ENCODE measurements around the gene VRK3.
"Not testable (repeated sequence)": the region's sequence is repeated elsewhere in the genome, so short reads cannot be mapped to it uniquely, and the experiment has no call there.

VRK3 gene, protein sequence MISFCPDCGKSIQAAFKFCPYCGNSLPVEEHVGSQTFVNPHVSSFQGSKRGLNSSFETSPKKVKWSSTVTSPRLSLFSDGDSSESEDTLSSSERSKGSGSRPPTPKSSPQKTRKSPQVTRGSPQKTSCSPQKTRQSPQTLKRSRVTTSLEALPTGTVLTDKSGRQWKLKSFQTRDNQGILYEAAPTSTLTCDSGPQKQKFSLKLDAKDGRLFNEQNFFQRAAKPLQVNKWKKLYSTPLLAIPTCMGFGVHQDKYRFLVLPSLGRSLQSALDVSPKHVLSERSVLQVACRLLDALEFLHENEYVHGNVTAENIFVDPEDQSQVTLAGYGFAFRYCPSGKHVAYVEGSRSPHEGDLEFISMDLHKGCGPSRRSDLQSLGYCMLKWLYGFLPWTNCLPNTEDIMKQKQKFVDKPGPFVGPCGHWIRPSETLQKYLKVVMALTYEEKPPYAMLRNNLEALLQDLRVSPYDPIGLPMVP

DNA sequence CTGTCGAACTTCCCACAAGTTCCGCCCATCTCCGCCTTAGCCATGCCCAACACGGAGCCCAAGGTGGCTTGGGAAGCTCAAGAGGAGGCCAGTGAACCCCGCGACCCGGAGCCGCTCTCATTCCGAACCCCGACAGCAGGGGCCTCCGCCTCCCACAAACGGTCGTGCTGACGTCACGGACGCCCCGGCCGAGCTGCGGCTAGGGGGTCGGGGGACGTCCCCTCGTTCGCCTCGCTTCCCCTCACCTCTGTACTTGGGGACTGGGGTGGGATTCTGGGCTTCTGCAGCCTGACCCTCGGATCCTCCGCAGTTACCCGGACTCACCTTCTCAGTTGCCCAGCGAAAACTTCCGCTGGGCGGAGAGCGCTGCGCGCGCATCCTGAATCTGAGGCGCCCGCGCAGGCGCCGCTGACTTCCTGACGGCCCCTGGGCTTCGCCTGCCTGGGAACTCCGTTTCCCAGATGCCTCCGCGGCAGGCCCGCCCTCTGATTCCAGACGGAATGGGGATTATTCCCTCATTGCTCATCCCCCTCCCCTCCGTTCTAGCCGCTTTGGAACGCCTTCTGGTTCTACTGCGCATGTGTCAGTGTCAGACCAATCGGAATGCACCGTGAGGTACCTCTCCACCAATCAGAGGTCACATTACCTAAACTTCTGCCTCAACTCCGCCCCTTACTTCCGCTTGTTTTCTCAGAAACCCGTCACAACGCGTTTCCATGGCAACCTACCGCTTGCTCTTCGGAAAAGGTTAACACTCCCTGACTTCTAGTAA lies at the start of gene VRK3:
Gene VRK3 (minus strand): TSS at position 351 of the 772 bp plus-strand sequence. CDS start 9,210 bp downstream, outside the sequence.
- in situ Hi-C loops (cut with MboI; ENCODE audit: low sequenced_read_pairs) = no loop called here

DNA sequence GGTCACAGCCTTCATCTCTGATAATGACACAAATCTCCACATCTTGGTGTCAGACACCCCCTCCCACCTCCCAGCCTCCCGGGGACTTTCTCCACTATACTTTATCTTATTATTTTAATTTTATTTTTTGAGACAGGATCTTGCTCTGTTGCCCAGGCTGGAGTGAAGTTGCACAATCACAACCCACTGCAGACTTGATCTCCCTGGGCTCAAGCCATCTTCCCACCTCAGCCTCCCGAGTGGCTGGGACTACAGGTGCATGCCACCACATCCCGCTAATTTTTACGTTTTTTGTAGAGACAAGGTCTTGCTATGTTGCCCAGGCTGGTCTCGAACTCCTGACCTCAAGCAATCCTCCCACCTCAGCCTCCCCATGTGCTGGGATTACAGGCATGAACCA lies 43.2 kb upstream of the VRK3 start:
- in situ Hi-C loops (cut with MboI; ENCODE audit: low sequenced_read_pairs) = not testable (repeated sequence)

DNA sequence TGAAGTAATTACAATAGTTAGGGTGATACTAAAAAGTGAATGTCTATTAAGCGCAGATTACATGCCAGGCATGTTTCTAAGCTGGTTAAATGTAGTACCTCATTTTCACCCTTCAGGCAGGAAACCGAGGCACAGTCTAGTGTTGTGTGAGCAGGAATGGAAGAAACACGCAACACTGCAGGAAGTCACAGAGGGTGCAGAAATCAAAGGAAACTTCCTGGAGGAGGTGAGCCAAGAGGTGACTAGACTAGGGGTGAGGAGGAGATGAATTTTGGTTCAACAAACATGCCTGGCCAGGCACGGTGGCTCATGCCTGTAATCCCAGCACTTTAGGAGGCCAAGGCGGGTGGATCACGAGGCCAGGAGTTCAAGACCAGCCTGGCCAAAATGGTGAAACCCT lies 42.4 kb upstream of the VRK3 start:
- in situ Hi-C loops (cut with MboI; ENCODE audit: low sequenced_read_pairs) = no loop called here

DNA sequence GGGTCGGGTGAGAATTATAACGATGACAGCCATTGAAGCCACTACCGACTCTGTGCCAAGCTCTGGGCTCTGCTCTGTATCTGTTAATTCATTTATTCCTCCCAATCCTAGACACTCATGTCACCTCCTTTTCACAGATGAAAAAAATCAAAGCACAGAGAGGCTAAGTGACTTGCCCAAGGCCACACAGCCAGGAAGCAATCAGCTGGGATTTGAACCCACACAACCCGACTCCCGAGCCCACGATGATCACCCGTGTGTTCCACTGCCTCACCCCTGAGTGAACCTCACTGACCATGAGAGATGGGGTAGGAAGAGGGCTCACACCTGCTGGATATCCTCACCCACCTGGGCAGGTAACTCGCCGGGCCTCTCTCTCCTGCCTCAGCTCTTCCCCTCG lies 40.8 kb upstream of the VRK3 start:
- in situ Hi-C loops (cut with MboI; ENCODE audit: low sequenced_read_pairs) = no loop called here

DNA sequence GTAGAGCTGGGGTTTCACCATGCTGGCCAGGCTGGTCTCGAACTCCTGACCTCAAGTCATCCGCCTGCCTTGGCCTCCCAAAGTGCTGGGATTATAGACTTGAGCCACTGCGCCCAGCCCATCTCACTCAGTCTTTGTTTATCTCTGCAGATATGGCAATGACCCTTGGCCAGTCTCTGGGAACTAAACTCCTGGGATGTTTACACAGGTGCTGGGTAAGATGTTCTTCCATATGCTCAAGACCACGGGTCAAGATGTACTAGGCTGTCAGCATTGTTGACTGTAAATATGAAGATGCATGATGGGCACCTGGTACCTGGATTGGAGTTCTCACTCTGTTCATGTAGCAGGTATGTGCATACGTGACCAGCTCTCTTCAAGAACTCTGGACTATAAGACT lies 36.5 kb upstream of the VRK3 start:
- in situ Hi-C loops (cut with MboI; ENCODE audit: low sequenced_read_pairs) = no loop called here

DNA sequence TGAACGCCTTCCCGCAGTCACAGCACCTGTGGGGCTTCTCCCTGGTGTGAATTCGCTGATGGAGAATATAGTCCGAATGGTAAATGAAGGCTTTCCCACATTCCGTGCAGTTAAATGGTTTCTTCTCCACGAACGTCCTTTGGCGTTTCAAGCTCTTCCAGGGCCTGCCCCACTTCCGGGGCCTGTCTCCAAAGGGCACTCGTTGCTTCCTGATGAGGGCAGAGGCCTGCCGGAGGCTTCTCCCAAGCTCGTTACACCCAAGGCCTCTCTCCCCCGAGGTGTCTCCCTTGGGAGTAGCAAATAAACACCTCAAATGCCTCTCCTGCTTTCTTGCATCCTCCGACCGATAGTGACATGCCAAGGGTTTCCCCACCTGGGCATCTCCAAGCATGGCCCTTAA lies 34.9 kb upstream of the VRK3 start:
- in situ Hi-C loops (cut with MboI; ENCODE audit: low sequenced_read_pairs) = no loop called here

DNA sequence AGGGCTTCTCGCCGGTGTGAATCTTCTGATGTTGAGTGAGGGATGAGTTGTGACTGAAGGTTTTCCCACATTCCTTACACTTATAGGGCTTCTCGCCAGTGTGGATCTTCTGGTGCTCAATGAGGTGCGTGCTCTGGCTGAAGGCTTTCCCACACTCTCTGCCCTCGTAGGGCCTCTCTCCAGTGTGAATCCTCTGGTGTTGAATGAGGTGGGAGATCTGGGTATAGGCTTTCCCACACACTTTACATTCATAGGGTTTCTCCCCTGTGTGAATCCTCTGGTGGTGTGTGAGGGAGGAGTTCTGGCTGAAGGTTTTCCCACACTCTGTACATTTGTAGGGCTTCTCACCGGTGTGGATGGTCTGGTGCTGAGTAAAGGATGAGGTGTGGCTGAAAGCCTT lies 33.9 kb upstream of the VRK3 start:
- in situ Hi-C loops (cut with MboI; ENCODE audit: low sequenced_read_pairs) = no loop called here

DNA sequence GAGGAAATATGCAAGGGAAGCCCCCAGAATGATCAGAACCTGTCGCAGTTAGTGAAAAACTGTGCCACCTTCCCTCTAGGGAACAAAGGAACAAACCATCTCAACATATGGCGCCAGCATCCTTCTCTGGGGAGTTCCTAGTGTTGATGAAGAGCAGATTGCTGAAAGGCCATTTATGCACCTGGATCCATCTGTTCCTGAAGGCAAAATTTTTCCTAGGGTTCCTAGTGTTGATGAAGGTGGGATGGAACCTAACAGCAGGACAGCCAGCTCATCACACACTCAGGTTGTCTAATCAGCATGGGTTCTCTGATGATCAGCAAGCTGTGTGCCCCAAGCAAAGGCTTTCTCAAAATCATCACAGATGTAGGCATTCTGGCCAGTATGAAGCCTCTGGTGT lies 33.3 kb upstream of the VRK3 start:
- in situ Hi-C loops (cut with MboI; ENCODE audit: low sequenced_read_pairs) = no loop called here

DNA sequence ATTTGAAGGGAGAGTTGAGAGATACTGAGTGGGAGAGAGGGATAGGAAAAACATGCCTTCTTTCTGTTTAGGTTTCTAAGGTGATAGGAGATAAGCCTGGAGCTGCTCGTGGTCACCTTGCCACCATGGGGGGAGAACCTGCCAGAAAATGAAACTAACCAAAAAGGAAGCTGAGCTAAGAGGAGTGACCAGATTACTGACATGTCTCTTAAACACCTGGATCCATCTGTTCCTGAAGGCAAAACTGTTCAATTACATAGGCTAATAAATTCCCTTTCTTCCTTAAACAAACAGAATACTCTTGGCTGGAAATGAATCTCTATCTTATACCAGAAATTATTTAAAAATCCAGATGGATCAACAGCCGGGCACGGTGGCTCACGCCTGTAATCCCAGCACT lies 27.9 kb upstream of the VRK3 start:
- in situ Hi-C loops (cut with MboI; ENCODE audit: low sequenced_read_pairs) = no loop called here

DNA sequence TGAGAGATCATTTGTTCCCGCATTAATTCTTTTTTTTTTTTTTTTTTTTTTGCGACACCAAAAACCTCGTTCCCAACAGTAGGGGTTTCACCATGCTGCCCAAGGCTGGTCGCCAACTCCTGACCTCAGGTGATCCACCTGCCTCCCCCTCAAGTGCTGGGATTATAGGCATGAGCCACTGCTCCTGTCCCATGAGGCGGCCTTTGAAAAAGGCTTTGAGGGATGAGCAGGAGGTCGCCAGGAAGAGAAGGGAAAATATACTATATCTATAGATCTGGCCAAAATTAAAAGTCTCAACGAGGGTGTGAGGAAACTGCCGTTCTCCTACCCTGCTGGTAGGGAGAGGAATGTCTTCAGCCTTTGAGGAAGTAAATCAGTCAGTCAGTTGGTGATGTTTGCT lies 26.8 kb upstream of the VRK3 start:
- in situ Hi-C loops (cut with MboI; ENCODE audit: low sequenced_read_pairs) = no loop called here

DNA sequence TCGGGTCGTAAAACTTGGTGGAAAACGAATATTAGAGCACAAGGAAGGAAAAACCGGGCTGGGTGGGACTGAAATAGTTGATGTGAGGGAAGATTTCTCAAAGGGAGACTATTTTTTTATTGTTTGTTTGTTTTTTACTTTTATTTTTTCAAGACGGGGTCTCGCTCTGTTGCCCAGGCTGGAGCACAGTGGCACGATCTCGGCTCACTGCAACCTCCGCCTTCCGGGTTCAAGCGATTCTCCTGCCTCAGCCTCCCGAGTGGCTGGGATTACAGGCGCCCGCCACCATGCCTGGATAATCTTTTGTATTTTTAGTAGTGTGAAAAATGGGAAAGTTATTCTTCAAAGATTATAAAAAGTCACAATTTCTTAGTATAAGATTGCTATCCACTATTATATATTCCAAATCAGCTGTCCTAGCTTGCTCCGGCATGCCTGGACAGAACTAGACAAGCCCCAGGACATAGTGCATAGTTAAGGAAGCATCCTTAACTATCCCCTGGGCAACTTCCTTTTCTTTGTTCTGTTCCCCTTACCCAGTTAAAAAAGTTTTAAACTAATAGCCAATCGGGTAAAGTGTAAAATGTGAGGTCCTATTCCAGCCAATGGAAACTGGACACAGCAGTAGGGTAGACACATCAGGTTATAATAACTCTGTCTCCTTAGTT lies 26.2 kb upstream of the VRK3 start:
- in situ Hi-C loops (cut with MboI; ENCODE audit: low sequenced_read_pairs) = not testable (repeated sequence)

DNA sequence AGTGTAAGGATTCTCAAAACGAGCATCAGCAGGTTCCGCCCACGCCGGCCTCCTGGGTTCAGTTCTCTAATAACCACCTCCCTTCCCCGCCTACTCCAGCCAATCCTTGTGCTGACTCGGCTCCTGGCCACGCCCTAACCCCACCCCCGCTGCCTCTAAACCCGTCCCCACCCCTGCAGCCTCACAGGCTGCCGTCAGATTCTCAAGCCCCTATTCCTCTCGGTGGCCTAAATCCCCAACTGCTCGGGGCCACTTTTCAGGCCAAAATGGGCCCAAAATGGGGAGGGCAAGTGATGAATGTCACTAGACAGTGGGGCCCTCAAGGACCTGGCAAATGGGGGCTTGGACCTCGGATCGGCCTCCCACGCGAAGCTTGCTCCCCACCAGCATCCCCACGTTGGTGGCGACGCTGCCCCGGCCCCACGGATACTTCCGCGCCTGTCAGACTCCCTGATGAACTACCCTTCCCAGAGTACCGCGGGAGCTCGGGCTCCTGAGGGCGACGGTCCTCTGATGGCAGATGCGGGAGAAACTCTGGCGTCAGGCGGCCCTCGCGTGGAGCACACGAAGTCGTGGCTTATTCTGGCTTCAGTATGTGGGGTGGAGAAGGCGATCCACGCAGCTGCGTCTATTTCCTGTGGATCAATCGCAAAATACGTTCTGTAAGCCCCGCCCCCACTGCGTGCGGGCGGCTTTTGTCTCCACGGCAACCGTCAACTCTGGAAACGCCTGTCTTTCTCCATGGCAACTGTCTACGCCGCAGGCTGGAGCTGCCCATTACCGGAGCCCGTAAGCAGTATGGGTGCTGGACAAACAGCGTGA lies 25.4 kb upstream of the VRK3 start:
- in situ Hi-C loops (cut with MboI; ENCODE audit: low sequenced_read_pairs) = no loop called here

DNA sequence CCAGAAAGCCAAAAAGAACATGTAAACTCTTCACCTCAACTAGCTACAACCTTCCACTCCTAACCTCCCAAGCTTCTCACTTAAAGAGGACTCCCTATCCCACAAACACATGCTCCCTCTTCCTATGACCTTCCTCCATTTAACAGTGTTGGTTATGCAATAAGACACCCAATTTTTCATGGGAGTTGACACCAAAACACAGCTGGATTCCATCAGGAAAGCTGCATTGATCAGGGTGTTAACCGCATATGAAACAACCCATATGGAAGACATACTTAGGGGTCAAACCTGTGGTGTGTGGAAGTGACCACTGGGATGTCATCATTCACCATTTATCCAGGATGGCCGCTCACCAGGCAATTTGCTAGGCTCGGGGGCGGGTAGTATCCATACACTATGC lies 22.5 kb upstream of the VRK3 start:
- in situ Hi-C loops (cut with MboI; ENCODE audit: low sequenced_read_pairs) = no loop called here

DNA sequence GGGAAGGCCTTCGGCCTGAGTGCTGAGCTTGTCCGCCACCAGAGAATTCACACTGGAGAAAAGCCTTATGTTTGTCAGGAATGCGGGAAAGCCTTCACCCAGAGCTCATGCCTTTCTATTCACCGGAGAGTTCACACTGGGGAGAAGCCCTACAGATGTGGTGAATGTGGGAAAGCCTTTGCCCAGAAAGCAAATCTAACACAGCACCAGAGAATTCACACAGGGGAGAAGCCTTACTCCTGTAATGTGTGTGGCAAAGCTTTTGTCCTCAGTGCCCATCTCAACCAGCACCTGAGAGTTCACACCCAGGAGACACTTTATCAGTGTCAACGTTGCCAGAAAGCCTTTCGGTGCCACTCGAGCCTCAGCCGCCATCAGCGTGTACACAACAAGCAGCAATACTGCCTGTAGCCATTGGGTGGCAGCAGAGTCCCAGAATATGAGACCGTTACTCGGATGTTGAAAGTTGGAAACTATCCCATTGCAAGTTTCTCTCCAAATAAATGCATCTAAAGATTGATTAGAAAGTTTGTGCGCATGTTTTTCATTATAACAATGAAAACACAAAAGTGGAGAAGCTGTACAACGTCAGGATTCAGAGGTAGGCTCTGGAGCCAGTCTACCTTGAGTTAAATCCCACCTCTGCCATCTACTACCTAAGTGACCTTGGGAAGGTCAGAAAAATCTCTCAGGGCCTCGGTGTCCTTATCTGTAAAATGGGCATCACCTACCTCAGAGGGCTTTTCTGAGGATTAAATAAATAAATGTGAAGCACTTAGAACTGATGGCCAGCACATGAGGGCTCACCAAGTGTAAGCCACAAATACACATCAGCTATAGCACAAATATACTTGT lies 21.7 kb upstream of the VRK3 start:
- in situ Hi-C loops (cut with MboI; ENCODE audit: low sequenced_read_pairs) = no loop called here

DNA sequence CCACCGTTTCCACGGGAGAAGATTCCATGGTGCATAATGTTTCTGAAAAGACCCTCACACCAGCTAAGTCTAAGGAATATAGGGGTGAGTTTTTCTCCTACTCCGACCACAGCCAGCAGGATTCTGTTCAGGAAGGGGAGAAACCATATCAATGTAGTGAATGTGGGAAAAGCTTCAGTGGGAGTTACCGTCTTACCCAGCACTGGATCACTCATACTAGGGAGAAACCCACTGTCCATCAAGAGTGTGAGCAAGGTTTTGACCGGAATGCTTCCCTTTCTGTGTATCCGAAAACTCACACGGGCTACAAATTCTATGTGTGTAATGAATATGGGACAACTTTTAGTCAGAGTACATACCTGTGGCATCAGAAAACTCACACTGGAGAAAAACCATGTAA lies 19.8 kb upstream of the VRK3 start:
- in situ Hi-C loops (cut with MboI; ENCODE audit: low sequenced_read_pairs) = no loop called here

DNA sequence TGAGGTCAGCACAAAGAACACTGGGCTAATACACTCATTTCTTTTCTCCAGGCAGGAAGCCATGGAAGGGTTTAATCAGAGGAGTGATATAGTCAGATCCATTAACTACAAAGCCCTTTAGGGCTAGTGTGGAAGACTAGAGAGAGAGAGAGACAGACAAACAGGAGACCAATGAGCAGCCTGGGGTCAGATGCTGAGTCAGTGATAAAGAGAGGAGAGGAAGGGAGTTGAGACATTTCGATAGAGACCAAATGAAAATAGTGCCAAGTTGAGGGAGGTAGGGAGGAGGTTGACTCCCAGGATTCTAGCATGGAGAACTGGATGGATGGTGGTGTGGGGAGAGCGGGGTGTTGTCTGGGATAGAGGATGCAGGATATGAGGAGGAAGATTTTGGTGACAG lies 18.8 kb upstream of the VRK3 start:
- in situ Hi-C loops (cut with MboI; ENCODE audit: low sequenced_read_pairs) = no loop called here

DNA sequence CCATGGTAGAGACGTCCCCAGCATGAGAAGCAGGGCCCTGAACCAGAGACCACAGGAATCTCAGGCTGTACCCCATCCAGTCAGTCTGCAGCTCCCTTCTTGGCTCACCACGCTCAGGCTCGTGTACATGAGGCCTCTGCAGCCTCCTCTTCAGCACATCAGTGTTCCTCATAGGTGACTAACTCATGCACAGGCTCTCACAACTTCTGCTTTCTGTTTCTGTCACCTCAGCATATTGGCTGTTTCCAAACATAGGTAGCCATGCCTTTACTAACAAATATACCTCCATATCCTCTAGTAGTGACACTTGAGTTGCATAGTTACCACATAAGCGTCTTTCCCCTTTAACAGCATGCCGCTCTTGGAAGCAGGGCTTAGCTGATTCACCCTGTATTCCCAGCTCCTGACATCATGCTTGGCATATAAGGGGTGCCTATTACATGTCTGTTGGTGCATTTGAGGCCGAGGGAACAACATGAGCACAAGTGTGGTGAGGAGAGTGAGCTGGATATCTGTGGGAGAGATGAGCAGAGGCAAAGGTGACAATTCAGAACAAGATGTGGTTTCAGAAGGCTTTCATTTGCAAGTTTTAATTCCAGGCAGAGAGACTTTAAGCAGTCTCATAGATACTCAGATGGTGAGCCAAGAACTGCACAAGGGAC lies 17.3 kb upstream of the VRK3 start:
- in situ Hi-C loops (cut with MboI; ENCODE audit: low sequenced_read_pairs) = no loop called here

DNA sequence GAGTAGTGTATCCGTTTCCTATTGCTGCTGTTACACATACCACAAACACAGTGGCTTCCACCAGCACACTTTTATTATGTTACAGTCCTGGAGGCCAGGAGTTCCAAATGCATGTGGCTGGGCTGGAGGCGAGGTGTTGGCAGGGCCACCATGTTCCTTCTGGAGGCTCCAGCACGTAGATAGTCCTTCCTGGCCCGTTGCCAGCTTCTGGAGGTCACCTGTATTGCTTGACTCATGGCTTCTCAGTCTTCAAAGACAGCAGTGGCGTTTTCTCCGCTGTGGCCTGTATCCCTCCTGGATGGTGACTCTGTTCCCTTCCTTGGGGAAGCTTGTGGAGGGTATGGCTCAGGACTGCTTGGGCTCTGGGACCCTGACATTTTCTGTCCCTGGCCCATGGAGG lies 15.8 kb upstream of the VRK3 start:
- in situ Hi-C loops (cut with MboI; ENCODE audit: low sequenced_read_pairs) = no loop called here

DNA sequence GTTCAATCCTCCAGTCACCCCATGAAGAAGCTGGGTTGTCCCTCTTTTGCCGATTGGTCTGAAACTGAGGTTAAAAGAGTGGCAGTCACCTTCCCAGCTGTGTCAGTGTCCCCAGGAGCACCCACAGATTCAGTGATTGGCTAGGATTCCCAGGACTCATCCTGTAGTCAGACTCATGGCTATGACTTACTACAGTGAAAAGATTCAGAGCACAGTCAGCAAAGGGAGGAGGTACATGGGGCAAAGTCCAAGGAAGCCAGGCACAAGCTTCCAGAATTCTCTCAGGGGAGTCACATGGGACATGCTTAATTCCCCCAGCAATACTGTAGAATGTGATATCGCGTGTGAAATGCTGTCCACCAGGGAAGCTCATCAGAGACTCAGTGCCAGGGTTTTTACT lies 14.8 kb upstream of the VRK3 start:
- in situ Hi-C loops (cut with MboI; ENCODE audit: low sequenced_read_pairs) = no loop called here

All from HL-60/S4 (cell line).